ENCODE results near the gene AANAT.

- TF ChIP-seq ZBTB7A (IDR thresholded peaks at IDR 0.05; ENCODE audit: low read depth) (no peak), RAD21 (IDR thresholded peaks at IDR 0.05; ENCODE audit: low read depth) (no peak), TEAD4 (IDR thresholded peaks at IDR 0.05) (no peak), MAX (IDR thresholded peaks at IDR 0.05) (no peak)
These were observed 18.2 kb downstream of the AANAT start for GRCh38 chr17:76485569-76485968.

Data from Ishikawa (cell line).